22Rv1 (cell line): ENCODE results near the gene PARK7.

Experiments used
- CTCF ChIP-seq: fragments of 450-650 bp; IDR thresholded peaks from 2 replicates; pipeline ENCODE4 v1.5.1; 2017; ENCODE audit warnings: mild to moderate bottlenecking
- ZFX ChIP-seq: fragments of 450-650 bp; IDR thresholded peaks from 2 replicates; pipeline ENCODE4 v1.6.1; 2017; ENCODE audit warnings: antibody characterized with exemption, borderline replicate concordance

DNA sequence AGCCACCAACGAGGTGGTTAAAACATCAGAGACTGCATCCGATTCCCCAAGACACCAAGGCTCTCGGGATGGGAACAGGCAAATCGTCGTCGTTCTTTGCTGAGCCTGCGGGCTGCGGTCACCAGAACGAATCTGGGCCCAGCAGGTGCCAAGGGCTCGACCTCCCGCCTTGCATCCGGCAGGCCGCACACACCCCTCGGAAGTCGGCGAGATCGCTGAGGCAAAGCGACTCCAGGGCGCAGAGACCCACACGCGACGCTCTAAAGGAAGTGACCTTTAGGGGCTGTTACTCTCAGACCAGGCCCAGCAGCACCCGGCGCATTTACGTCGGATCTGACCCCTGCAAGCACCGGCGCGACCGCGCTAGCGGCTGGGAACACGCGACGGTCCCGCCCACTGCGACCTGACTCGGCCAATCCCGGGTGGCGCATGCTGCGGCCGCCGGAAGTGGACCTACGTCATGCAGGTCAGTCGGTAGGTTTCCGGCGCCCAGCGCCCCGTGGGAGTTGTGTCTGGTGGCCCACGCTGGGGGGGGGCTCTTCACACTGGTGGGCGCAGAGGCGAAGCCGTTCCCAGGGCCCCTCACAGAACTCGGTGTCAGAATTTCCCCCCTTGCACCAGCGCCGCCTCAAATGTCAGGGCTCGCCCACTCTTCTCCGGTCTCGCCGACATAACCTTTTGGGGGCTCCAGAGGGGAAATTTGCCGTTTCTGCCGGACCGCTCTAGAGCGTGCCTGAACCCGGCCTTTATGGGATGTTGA lies 7.5 kb upstream of the PARK7 start:
- TF ChIP-seq CTCF (no peak), ZFX (no peak)
